Measurements from ENCODE around the gene DIAPH2.
"Not testable (repeated sequence)": the region's sequence is repeated elsewhere in the genome, so short reads cannot be mapped to it uniquely, and the experiment has no call there.

The DIAPH2 gene

DNA sequence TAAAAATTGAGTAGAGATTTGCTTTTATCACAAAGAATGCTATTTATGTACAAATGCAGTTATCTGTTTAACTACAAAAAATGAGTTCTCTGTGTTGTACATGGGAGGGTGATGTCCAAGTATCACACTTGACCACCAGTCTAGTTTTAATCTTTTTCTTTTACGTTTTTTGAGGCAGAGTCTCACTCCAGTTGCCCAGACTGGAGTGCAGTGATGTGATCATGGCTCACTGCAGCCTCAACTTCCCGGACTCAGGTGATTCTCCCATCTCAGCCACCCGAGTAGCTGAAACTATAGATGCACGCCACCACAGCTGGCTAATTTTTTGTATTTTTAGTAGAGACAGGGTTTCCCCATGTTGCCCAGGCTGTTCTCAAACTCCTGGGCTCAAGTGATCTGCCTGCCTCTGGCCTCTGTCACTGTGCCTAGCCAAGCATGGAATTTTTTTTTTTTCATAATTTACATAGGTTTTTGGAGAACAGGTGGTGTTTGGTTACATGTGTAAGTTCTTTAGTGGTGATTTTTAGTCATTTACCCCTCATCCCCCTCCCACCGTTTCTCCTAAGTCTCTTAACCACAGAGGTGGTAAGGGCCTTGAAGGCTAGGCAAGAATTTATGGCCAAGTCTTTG, 151.1 kb downstream of the DIAPH2 start:
- H3K27ac Mint-ChIP-seq: peak overlapping the region; percentile 77
- no peaks in the 10 kb centered on the region for H3K27me3 Mint-ChIP-seq
- H3K9me3 Mint-ChIP-seq: no peaks in the 10 kb centered on the region
- peak overlapping the region; percentile 44 for H3K4me3 Mint-ChIP-seq
- ATAC-seq: peak; percentile 95
- H3K4me1 Mint-ChIP-seq: peaks cover 15% of the 10 kb centered on the region
- no peaks in the 10 kb centered on the region for H3K36me3 Mint-ChIP-seq

DNA sequence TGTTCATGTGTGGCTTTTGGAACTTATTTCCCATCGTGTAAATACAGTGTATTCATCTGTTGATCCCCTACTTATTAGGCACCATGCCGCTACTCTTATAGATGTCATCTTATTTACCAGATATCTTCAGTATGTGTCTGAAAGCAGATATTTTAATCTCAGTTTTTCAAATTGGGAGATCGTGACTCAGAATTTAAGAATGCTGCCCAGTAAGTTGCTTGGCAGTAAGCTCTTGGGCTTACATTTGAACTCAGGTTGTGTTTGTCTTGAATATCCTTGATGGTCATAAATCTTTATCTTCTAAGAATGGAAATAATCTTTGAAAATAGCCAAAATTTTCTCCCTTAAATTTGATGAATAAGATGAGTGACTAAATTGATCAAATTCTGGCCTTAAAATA, 153.2 kb downstream of the DIAPH2 start:
- Mint-ChIP-seq H3K27ac (peak overlapping the region; percentile 84), H3K4me1 (peaks cover 15% of the 10 kb centered on the region), H3K4me3 (peak overlapping the region; percentile 7), H3K36me3 (no peaks in the 10 kb centered on the region), H3K27me3 (no peaks in the 10 kb centered on the region), H3K9me3 (no peaks in the 10 kb centered on the region)
- no peak for ATAC-seq

DNA sequence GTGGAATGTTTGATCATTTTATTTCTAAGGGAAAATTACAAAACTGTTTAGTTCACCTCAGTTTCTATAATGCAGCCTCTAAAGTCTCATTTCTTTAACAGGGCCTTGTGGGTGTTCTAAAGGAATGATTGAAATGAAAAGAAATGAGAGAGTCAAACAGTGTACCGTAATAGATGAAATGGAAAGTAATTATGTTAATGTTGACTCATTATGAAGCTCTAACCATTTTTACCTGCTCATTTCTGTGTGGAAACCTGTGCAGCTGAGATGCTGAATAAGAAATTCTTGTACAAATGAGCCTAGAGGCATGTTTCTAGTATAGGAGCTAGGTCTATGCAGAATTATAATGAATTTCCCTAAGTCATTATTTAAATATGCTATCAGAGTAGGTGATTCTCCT, 153.9 kb downstream of the DIAPH2 start:
- H3K36me3 Mint-ChIP-seq: no peaks in the 10 kb centered on the region
- H3K27me3 Mint-ChIP-seq: no peaks in the 10 kb centered on the region
- no peak overlapping the region for H3K4me3 Mint-ChIP-seq
- H3K27ac Mint-ChIP-seq: no peak overlapping the region
- H3K9me3 Mint-ChIP-seq: no peaks in the 10 kb centered on the region
- peaks cover 15% of the 10 kb centered on the region for H3K4me1 Mint-ChIP-seq
- ATAC-seq: no peak

DNA sequence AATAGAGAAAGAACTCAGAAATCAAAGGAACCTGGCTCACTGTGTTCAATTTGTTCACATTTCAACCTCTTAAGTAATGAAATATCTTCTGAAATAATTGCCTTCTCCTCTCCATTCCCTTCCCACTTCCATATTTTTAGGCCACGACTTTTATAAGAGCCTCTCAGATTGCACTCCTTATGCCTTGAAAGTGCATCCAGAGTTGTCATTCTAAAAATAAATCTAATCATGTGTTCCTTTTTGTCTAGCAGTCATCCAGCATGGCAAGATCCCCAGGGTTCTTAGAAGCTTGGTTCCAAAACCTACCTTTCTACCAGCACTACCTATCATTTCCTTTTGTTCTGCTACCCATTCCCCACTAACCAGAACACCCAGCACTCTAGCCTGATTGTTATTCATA, 156.7 kb downstream of the DIAPH2 start:
- no peaks in the 10 kb centered on the region for H3K27me3 Mint-ChIP-seq
- no peaks in the 10 kb centered on the region for H3K36me3 Mint-ChIP-seq

DNA sequence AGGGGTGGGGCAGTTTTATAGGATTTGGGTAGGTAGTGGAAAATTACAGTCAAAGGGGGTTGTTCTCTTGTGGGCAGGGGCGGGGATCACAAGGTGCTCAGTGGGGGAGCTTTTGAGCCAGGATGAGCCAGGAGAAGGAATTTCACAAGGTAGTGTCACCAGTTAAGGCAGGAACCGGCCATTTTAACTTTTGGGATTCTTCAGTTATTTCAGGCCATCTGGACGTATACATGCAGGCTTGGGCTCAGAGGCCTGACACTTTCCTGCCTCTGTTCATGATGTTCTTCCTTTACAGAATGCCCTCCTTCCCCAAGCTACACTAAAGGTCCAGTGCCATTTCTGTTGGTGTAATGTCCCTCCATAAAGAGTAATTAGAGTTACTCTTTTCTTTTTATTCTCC, 157.2 kb downstream of the DIAPH2 start:
- H3K4me3 Mint-ChIP-seq, ATAC-seq, H3K4me1 Mint-ChIP-seq, H3K36me3 Mint-ChIP-seq, H3K27me3 Mint-ChIP-seq, H3K27ac Mint-ChIP-seq, H3K9me3 Mint-ChIP-seq: not testable (repeated sequence)

More for the DNA sequence above, 156.7 kb downstream of the DIAPH2 start:
- ATAC-seq: no peak
- Mint-ChIP-seq H3K4me3 (no peak overlapping the region), H3K4me1 (peaks cover 10% of the 10 kb centered on the region), H3K27ac (no peak overlapping the region), H3K9me3 (no peaks in the 10 kb centered on the region)

DNA sequence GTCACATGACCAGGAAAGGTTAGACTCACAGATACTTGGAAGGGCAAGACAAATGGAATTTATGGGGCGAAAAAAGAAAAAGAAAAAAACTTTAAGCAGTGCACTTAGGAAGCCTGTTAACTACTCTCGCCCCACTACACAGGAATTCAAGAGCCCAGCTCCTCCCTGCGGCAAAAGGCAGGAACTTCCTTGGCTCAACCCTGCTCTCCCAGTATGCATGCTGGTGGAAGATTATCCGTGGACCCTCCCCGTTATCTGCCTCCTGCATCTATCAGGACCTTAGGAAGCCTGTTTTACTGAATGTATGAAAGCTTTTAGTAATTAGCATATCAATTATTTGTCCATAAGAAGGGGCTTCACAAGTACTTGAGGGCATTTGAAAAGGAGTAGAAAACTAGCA, 158.9 kb downstream of the DIAPH2 start:
- Mint-ChIP-seq H3K27me3 (no peaks in the 10 kb centered on the region), H3K4me3 (no peak overlapping the region), H3K27ac (no peak overlapping the region), H3K9me3 (no peaks in the 10 kb centered on the region), H3K36me3 (no peaks in the 10 kb centered on the region), H3K4me1 (no peaks in the 10 kb centered on the region)
- ATAC-seq: no peak

DNA sequence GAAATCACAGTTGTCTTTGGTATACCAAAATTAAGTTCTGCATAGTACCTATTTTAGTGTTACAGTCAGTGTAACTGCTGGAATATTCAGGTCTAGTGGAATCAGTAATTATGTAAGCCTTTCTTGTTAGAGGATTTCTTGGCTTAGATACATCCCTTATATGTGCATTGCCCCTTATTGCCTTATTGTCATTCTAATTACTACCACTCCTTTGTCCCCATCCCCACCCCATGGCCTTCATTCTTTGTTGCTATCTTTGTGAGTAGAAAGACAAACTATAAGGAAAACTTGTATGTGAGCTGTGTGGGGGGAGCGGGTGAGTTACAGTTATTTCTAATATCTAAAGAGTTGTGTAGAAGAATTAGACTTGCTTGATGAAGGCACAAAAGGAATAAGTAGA, 162.2 kb downstream of the DIAPH2 start:
- Mint-ChIP-seq H3K9me3 (no peaks in the 10 kb centered on the region), H3K4me1 (no peaks in the 10 kb centered on the region), H3K27me3 (no peaks in the 10 kb centered on the region), H3K4me3 (no peak overlapping the region), H3K36me3 (no peaks in the 10 kb centered on the region), H3K27ac (no peak overlapping the region)
- no peak for ATAC-seq

DNA sequence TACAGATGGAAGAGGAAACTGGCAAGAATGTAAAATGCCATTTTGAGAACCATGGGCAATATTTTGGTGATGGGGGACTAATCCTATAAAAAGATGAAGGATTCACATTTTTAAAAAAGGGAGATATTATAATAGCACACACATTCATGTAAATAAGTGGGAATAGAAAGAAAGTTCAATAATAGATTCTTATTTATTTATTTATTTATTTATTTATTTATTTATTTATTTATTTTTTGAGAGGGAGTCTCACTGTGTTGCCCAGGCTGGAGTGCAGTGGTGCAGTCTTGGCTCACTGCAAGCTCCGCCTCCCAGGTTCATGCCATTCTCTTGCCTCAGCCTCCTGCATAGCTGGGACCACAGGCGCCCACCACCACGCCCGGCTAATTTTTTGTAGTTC, 174.8 kb downstream of the DIAPH2 start:
- H3K9me3 Mint-ChIP-seq, ATAC-seq, H3K27ac Mint-ChIP-seq, H3K36me3 Mint-ChIP-seq, H3K4me3 Mint-ChIP-seq, H3K27me3 Mint-ChIP-seq: not testable (repeated sequence)
- peaks cover 14% of the 10 kb centered on the region for H3K4me1 Mint-ChIP-seq

DNA sequence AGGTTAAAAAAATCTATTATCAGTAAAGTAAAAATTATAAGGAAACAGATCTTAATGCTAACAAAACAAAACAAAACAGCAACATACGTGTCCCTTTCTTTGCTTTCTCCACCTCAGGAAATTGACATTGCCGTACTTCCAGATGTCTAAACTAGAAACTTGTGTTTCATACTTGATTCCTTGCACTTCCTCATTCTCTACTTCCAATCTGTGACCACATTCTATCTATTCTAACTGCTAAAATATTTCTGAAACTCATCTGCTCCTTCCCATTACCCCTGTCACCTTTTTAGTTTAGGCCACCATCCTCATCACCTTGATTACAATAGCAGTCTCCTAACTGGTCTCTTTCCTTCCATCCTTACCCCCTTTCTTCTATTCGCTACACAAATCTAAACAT, 176.6 kb downstream of the DIAPH2 start:
- Mint-ChIP-seq H3K27me3 (no peaks in the 10 kb centered on the region), H3K27ac (peak overlapping the region; percentile 17), H3K4me3 (peak overlapping the region; percentile 38), H3K9me3 (no peaks in the 10 kb centered on the region), H3K36me3 (no peaks in the 10 kb centered on the region), H3K4me1 (peaks cover 14% of the 10 kb centered on the region)
- no peak for ATAC-seq

DNA sequence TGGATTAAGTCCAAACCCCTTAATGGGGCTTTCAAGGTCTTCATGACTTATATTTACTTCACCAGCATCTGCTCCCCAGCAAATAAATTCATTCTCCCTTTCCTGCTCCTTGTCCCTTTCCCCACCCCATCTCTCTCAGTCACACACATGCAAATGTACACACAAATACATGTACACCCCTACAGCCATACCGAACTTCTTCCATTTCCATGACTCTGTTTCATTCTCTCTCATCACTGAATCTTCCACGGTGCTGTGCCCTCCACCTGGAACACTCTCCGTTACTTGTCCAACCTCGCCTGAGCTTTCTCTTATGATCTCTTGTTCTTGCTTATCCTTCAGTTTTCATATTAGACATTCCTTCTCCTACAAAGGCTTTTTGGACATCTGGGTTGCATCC, 177.0 kb downstream of the DIAPH2 start:
- Mint-ChIP-seq H3K4me1 (peaks cover 14% of the 10 kb centered on the region), H3K9me3 (no peaks in the 10 kb centered on the region), H3K36me3 (no peaks in the 10 kb centered on the region), H3K4me3 (no peak overlapping the region), H3K27ac (peak overlapping the region; percentile 17), H3K27me3 (no peaks in the 10 kb centered on the region)
- ATAC-seq: no peak

DNA sequence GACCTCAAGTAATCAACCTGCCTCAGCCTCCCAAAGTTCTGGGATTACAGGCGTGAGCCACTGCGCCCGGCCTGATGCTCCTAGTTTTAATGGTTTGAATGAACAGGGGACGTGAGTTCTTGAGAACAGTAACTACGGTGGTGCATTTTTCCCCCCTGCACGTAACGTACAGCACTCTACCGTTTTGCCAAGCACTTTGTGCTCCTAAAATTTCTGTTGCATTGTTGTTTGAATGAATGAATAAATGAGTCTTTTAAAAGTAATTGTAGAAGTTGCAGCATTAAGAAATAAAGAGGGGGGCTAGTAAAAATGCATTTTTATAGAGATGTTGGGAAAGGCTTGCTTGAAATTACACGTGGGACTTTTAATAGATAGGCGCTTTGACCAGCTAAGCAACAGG, 199.0 kb downstream of the DIAPH2 start, which contains the start of gene RPA4:
Gene RPA4 (plus strand): TSS at position 301 of the 400 bp plus-strand sequence. CDS start 403 bp downstream, outside the sequence.
- no peak within 1 kb of the TSS for H3K4me3 Mint-ChIP-seq
- no peak for ATAC-seq
- no peaks in the 10 kb centered on the region for H3K27me3 Mint-ChIP-seq
- H3K36me3 Mint-ChIP-seq: peaks cover 11% of the 10 kb centered on the region
- H3K27ac Mint-ChIP-seq: no peak within 1 kb of the TSS
- H3K9me3 Mint-ChIP-seq: no peaks in the 10 kb centered on the region
- no peaks in the 10 kb centered on the region for H3K4me1 Mint-ChIP-seq

DNA sequence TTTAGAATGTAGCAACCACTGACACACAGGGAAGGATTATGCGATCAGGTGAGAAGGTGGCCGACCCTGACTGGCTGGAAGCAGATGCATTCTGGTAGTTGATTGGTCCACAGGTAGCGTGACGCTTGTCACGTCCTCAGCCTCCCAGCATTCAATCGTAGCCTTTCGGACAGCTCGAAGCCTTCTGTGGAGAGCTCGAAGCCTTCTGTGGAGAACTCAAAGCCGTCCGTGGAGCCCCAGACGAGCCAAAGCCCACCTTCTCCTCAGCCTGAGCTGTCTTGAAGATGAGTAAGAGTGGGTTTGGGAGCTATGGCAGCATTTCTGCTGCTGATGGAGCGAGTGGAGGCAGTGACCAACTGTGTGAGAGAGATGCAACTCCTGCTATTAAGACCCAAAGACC, 199.4 kb downstream of the DIAPH2 start:
- ATAC-seq: no peak
- H3K4me3 Mint-ChIP-seq: no peak overlapping the region
- no peaks in the 10 kb centered on the region for H3K27me3 Mint-ChIP-seq
- no peaks in the 10 kb centered on the region for H3K4me1 Mint-ChIP-seq
- H3K27ac Mint-ChIP-seq: no peak overlapping the region
- peaks cover 11% of the 10 kb centered on the region for H3K36me3 Mint-ChIP-seq
- no peaks in the 10 kb centered on the region for H3K9me3 Mint-ChIP-seq

DNA sequence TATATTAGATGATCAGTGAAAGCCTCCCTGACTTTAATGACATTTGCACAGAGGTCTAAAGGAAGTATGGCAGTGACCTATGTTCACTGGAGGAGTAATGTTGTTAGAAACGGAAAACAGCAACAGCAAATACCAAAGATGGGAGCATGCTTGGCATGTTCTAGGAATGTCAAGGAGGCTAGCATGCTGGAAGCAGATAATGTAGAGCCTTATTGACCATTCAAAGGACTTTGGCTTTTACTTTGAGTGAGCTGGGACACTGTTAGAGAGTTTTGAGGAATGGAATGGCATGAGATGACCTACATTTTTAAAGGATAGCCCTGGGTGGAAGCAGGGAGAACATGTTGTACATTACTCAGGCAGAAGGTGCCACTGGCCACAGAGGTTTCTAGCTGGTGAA, 205.1 kb downstream of the DIAPH2 start:
- H3K4me3 Mint-ChIP-seq: no peak overlapping the region
- no peak overlapping the region for H3K27ac Mint-ChIP-seq
- no peaks in the 10 kb centered on the region for H3K27me3 Mint-ChIP-seq
- H3K9me3 Mint-ChIP-seq: no peaks in the 10 kb centered on the region
- no peaks in the 10 kb centered on the region for H3K36me3 Mint-ChIP-seq
- H3K4me1 Mint-ChIP-seq: no peaks in the 10 kb centered on the region
- ATAC-seq: no peak

DNA sequence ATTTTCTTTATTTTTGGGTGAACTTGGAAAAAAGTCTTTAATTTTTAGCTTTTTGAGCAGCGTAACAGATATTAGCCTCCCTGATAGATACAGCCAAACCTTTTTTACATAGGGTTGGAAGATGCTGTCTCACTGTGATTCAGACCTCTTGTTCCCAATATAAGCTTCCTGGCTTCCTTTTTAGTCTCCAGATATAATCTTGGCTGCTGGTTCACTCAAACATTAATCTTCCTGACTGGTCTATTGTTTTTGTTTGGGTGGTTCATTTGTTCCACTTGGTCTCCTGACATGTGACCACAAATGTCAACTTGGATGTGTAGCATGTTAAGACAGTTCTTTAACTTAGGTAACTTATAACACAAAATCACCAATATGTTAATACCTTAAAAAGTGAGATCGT, 222.1 kb downstream of the DIAPH2 start:
- Mint-ChIP-seq H3K36me3 (peaks cover 3% of the 10 kb centered on the region), H3K27ac (no peak overlapping the region), H3K9me3 (no peaks in the 10 kb centered on the region), H3K4me1 (no peaks in the 10 kb centered on the region), H3K27me3 (no peaks in the 10 kb centered on the region), H3K4me3 (no peak overlapping the region)
- no peak for ATAC-seq

DNA sequence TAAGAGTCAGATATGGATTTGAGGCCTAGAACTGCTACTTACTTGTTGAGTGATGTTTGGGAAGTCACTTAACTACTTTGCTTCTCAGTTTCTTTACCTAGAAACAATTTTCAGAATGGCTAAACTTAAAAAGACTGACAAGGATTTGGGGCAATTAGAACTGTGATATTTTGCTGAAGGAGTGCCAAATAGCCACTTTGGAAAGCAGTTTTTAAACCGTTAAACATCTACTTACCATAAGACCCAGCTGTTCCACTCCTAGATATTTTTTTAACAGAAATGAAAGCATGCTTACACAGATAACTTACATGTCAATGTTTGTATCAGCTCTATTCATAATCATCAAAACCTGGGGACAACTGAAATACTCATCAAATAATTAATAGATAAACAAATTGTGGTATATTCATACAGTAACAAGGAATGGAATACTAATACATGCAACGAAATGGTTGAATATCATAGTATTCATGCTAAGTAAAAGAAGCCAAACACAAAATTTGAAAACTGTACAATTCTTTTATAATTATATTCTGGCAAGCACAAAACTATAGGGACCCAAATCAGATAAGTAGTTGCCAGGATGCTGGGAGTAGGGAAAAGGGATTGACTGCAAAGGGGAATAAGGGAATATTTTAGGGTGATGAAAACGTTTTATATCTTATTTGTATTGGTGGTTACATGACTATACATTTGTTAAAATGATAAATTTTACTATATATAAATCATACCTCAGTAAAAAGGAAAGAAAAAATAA, 223.1 kb downstream of the DIAPH2 start:
- Mint-ChIP-seq H3K27ac (no peak overlapping the region), H3K36me3 (peaks cover 6% of the 10 kb centered on the region), H3K27me3 (no peaks in the 10 kb centered on the region), H3K4me1 (no peaks in the 10 kb centered on the region), H3K9me3 (no peaks in the 10 kb centered on the region), H3K4me3 (no peak overlapping the region)
- no peak for ATAC-seq

DNA sequence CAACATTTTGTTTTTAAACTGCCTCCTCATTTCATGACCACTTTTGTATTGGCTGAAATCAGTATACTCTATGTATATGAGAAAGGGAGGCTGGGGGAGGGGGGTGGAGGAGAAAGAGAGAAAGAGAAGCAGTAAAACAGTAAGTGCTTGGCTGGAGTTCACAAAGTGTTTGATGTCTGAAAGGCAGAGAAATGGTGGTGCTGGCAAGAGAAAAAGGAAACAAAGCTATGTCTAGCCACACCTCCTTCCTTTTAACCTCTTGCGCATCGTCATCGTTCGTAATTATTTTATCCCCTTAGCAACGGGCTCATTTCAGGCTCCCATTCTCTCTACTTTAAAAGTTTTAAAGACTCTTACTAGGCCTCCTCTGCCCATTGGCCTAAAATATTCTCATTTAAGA, 224.6 kb downstream of the DIAPH2 start:
- ATAC-seq: no peak
- H3K27ac Mint-ChIP-seq: no peak overlapping the region
- H3K36me3 Mint-ChIP-seq: peaks cover 6% of the 10 kb centered on the region
- no peaks in the 10 kb centered on the region for H3K4me1 Mint-ChIP-seq
- no peaks in the 10 kb centered on the region for H3K9me3 Mint-ChIP-seq
- H3K4me3 Mint-ChIP-seq: no peak overlapping the region
- no peaks in the 10 kb centered on the region for H3K27me3 Mint-ChIP-seq

All from stimulated activated memory B cell treated with anti-CD40 and anti-IgM and Interleukin-4, amounts not matched to agents 10 μg/mL and 1 μg/mL and 100 μg/mL, for 72 hours (primary cell).